HUDEP-2 (cell line): ENCODE data around the gene ABCA13.

Source experiments
- DNase-seq, 76 experiments: peaks; one replicate each; lab custom pipeline; 2025; ENCODE audit not compliant: unreplicated experiment in 76 of 76; lab: John Stamatoyannopoulos, UW

ABCA13 gene

DNA sequence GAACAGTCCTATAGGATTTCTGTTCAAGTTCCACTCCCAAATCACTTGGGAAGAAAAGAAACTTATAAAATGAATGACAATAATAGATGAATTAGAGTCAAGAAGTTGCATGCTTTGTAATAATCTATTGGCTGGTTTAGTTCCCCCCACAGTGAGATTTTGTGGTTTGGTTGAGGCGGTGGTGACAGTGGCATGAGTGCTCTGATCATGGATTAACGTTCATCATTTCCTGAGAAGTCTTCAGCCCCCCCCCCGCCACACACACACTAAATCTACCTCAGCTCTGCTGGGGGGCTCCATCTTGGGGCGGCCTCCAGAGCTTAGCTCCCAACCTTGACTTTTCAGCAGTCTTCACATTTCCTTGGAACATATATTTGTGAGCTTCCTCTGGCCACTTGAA, 121.7 kb downstream of the ABCA13 start:
- DNase-seq: no peak

- DNase-seq: no peak
Observed at GRCh38 chr7:48295296-48295971, 124.2 kb downstream of the ABCA13 start.

GRCh38 chr7:48296966-48297365, 125.7 kb downstream of the ABCA13 start:
- no peak for DNase-seq

GRCh38 chr7:48298779-48299178, 127.5 kb downstream of the ABCA13 start:
- DNase-seq: no peak

- peak in 33 of 76 experiments; percentile 1 to 48 (median 16) for DNase-seq
Observed at GRCh38 chr7:48299580-48300169, 128.4 kb downstream of the ABCA13 start.

- no peak for DNase-seq
Observed at GRCh38 chr7:48300301-48300700, 129.0 kb downstream of the ABCA13 start.

DNA sequence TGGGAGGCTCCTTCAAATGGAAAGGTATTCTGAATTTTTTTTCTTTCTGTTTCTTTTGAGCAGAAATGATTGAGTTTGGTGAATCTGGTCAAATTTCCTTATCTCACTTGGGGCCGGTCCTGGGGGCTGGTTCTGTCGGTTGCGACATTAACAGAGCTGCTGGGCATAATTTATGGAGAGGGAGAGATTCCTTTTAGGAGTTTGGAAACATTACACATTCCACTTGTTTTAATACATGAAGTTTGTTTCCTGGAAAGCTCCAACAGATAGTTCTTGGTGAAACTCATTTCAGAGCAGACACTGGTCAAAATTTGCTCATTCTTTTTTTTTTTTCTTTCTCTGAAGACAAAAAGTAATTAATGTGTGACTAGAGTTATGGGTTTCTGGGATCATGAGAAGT, 129.9 kb downstream of the ABCA13 start:
- no peak for DNase-seq

DNA sequence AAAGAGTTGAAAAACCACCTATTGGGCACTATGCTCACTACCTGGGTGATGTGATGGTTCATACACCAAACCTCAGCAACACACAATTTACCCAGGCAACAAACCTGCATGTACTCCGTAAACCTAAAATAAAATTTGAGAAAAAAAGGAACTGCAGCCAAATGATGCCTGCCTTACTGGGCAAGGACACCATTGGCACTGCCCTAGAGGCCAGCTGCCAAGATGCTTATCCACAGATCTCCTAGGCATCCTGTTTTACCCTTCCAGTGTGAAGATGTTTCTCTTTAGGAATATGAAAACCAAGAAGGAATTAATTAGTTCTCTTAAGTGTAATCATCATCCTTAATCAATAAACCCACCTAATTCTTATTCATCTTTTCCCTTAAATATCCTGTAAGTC, 133.4 kb downstream of the ABCA13 start:
- DNase-seq: no peak

- DNase-seq: no peak
Observed at GRCh38 chr7:48305661-48306060, 134.4 kb downstream of the ABCA13 start.

- DNase-seq: no peak
Observed at GRCh38 chr7:48307041-48307714, 135.9 kb downstream of the ABCA13 start.

DNA sequence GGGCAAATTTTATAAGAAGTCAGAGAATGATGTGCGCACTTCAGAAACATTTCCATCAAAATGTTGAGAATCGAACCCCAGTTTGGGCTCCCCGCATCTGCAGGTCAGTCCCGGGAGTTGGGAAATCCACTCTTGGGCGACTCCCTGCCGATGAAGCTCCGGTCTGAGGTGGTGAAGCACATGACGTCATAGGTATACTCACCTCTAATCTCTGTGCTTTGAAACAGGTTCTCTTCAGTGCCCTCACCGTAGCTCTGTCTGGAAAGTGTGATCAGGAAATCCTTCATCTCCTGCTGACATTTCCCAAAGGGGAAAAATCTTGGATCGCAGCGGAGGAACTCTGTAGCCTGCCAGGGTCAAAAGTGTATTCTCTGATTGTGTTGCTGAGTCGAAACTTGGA, 138.5 kb downstream of the ABCA13 start:
- DNase-seq: no peak

DNA sequence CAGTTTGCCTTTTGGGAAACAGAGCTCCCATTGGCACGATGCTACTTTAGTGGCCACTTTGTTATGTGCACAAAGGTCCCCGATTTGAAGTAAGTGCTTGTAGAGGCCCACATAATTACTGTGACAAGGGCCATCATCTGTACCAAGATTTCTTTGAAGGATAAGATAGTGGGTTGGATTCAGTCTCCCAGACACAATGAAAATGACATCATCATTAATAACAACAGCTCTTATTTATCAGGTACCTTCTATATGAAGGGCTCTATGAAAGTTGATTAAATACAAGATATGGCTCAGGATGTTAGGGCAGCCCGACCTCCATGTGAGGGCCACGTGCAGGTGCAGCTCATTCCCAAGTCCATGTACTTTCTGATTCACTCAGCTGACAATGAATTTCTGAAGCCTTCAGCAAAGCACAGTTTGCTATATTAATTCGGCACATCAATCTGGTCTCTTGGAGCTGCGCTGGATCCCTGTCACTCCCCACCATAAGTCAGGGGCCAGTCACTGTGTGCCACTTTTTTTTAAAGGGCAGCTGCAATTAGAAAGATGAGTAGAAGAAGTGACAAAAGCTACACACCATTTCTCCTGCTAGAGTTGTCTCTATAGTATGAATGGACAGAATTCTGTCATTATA, 140.3 kb downstream of the ABCA13 start:
- no peak for DNase-seq

DNA sequence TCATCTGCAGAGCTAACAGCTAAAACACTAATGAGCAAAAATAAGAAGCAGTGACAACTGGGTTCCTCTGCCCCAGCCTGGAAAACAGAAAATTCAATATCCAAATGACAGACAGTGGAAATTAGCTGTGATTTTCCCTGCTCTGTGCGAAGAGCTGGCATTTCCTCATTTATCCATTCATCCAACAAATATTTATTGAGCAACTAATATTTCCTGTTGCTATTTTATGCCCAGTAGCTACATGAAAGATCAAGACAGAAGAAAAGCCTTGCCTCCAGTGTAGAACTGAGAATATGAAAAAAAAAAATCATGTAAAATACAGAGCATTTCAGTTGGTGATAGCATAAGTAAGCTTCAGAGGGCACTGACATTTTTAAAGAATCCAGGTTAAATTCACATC, 140.9 kb downstream of the ABCA13 start:
- no peak for DNase-seq

GRCh38 chr7:48316768-48317167, 145.5 kb downstream of the ABCA13 start:
- DNase-seq: no peak

- no peak for DNase-seq
Observed at GRCh38 chr7:48317360-48317759, 146.1 kb downstream of the ABCA13 start.

- DNase-seq: no peak
Observed at GRCh38 chr7:48321319-48322010, 150.2 kb downstream of the ABCA13 start.

DNA sequence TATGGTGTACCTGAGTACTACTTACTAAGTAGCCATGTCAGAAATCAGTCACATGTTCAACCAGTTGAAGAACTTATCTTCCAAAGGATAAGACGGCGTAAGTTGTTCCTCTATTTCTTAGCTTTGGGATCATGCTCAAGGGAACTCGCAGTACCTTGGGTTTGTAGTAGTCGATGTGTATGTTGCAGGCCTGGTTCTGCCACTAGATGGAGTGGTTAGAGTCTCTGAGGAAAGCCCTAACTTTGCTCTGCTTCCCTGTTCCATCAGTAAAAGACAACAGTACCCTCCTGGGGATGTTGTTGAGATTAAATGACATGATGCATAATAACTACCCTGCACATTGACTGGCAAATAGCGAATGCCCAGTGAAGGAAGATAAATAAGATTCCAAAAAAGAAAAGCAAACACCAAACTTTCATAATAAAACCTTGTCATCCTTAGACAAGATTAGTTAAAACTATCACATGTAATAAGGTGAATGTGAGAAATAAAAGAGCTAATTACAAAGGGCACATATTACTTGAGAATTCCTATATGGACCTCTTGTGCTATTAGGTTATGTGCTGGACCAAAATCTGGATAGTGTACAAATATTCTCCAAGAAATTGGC, 165.9 kb downstream of the ABCA13 start:
- DNase-seq: peak in 2 of 76 experiments; percentile 0 to 23

- no peak for DNase-seq
Observed at GRCh38 chr7:48337781-48338180, 166.5 kb downstream of the ABCA13 start.

DNA sequence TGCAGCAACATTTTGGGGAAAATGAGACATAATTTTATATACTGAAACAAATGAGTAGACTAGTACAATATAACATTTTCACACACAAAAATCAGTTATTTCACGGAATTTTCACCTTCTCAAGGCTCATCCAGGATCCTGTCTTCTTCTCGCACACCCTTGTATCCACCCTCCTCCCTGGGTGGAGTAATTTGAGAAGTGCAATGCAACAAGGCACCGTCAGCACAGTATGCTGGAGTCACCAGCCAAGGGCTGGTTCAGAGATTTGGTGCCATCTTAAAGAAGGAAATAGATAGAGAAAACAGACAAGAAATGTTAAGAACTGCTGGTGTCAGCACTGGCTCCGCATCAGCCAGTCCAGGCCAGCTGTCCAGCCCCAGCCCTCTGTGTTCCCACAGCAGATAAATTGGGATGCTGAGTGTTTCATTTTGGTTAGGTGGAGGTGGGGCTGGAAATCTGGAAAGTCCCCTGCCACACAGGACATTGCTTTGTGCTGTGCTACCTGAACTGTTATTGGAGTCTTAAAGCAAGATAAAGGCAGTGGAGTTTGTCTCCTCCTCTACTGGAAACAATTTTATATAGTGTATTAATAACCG, 176.1 kb downstream of the ABCA13 start:
- no peak for DNase-seq

- no peak for DNase-seq
Observed at GRCh38 chr7:48350515-48350914, 179.3 kb downstream of the ABCA13 start.
